Mammary epithelial cell (primary cell): ENCODE measurements around the gene RABGAP1L.

ENCODE experiments used
- CTCF ChIP-seq, 2 donors: IDR thresholded peaks in 1 of 2; conservative IDR thresholded peaks in 1 of 2; 2 replicates each; pipeline ENCODE4 v1.5.1; 2011 to 2012; ENCODE audit warnings: inconsistent platforms in 2 of 2, low read length in 2 of 2, mild to moderate bottlenecking in 2 of 2, control low read depth in 1 of 2, low read depth in 1 of 2; ENCODE audit not compliant: insufficient read depth in 1 of 2; ENCODE audit errors: extremely low read depth in 1 of 2
- EZH2 ChIP-seq: IDR thresholded peaks from 2 replicates; pipeline ENCODE4 v1.6.1; 2012; ENCODE audit warnings: low read length, inconsistent platforms, borderline replicate concordance

GRCh38 chr1:174153825-174154107, 5.6 kb upstream of the RABGAP1L start:
- TF ChIP-seq CTCF (conservative IDR thresholded peaks at IDR 0.05 in 1 of 2, IDR thresholded peaks at IDR 0.05 in 1 of 2; ENCODE audit: extremely low read depth in 1 of 2, insufficient read depth in 1 of 2, low read depth in 1 of 2, low read length in 2 of 2) (no peak), EZH2 (no peak)
